GM12878 (cell line): ENCODE results near the gene LIX1. TPM values are rescaled to one million over a fixed set of nuclear protein-coding genes. Genes with fewer than 3 reads are reported as not detected.

Experiments used
- ATAC-seq: fragments of 200-7000 bp; cut with Tn5 transposase; 3 replicates; pipeline ENCODE4 v1.9.1; 2020; ENCODE audit warnings: mild to moderate bottlenecking, moderate library complexity
- BruUV-seq: library from RNA; stranded (reverse); fragments of 400-500 nt; replicated peaks from 2 replicates; lab custom pipeline; 2021; lab: Mats Ljungman, UMichigan
- CTCF ChIA-PET: fragments of 300-600 bp; sonication (Branson Sonifier 250); formaldehyde crosslinking; extraction: SDS; loops from one replicate; lab custom pipeline; 2021; ENCODE audit warnings: inconsistent platforms; lab: Yijun Ruan, JAX
- POLR2A ChIA-PET: fragments of 350-600 bp; formaldehyde crosslinking; extraction: SDS; loops from one replicate; lab custom pipeline; 2021; ENCODE audit warnings: inconsistent platforms; lab: Charles Lee
- RAD21 ChIA-PET: fragments of 300-600 bp; sonication (Branson Sonifier 250); formaldehyde crosslinking; loops from one replicate; lab custom pipeline; 2023; ENCODE audit warnings: antibody characterized with exemption; ENCODE audit not compliant: unreplicated experiment; lab: Charles Lee
- SMC1A ChIA-PET: fragments of 300-600 bp; sonication (Branson Sonifier 250); formaldehyde crosslinking; loops from one replicate; lab custom pipeline; 2023; ENCODE audit not compliant: unreplicated experiment, uncharacterized antibody; lab: Charles Lee
- DNase-seq: peaks from one replicate; pipeline ENCODE4 v3.0.0-alpha.2; 2011; ENCODE audit warnings: low read depth, low spot score
- FAIRE-seq: peaks from 3 replicates; lab custom pipeline; 2011; peaks lifted over from hg19 to GRCh38; lab: Jason Lieb, UNC
- H2AFZ ChIP-seq: 2 replicates; pipeline ENCODE4 v1.6.0; 2011; ENCODE audit warnings: low read depth, low read length, control low read depth; ENCODE audit not compliant: control insufficient read depth
- H3K27ac ChIP-seq: 2 replicates; pipeline ENCODE4 v1.5.1; 2011; ENCODE audit warnings: control low read depth; ENCODE audit not compliant: control insufficient read depth, insufficient read depth
- H3K27me3 ChIP-seq, 2 experiments: replicated peaks in 1 of 2; 2 replicates each; pipeline versions ENCODE4 v1.6.0 to v1.6.1; 2011; ENCODE audit warnings: low read length in 1 of 2; ENCODE audit not compliant: control insufficient read depth in 2 of 2, insufficient read depth in 2 of 2
- H3K36me3 ChIP-seq, 2 experiments: 2 replicates each; pipeline ENCODE4 v1.5.1; 2011; ENCODE audit warnings: low read length in 1 of 2; ENCODE audit not compliant: control insufficient read depth in 2 of 2, insufficient read depth in 2 of 2
- H3K4me1 ChIP-seq: 2 replicates; pipeline ENCODE4 v1.6.1; 2011; ENCODE audit warnings: mild to moderate bottlenecking, low read length, moderate library complexity, mixed read lengths; ENCODE audit not compliant: control insufficient read depth, insufficient read depth
- H3K4me2 ChIP-seq: 2 replicates; pipeline ENCODE4 v1.6.0; 2011; ENCODE audit warnings: control low read depth; ENCODE audit not compliant: control insufficient read depth, insufficient read depth
- H3K4me3 ChIP-seq: fragments of 200-600 bp; sonication (generic); 2 replicates; pipeline ENCODE4 v1.5.1; 2016
- H3K79me2 ChIP-seq: 2 replicates; pipeline ENCODE4 v1.6.0; 2011; ENCODE audit warnings: low read length; ENCODE audit not compliant: control insufficient read depth, insufficient read depth
- H3K9ac ChIP-seq: 2 replicates; pipeline ENCODE4 v1.8.0; 2011; ENCODE audit warnings: low read length, control low read depth, mixed read lengths; ENCODE audit not compliant: control insufficient read depth, insufficient read depth
- H3K9me3 ChIP-seq: replicated peaks from 3 replicates; pipeline ENCODE4 v1.5.1; 2011; ENCODE audit warnings: mild to moderate bottlenecking, low read length; ENCODE audit not compliant: control insufficient read depth, insufficient read depth
- H4K20me1 ChIP-seq: 2 replicates; pipeline ENCODE4 v1.6.0; 2011; ENCODE audit not compliant: control insufficient read depth, insufficient read depth
- NBN ChIP-seq: fragments of 450-650 bp; IDR thresholded peaks from 2 replicates; pipeline ENCODE4 v1.6.1; 2016
- PAX8 ChIP-seq: fragments of 450-650 bp; IDR thresholded peaks from 2 replicates; pipeline ENCODE4 v1.6.1; 2017; ENCODE audit warnings: mild to moderate bottlenecking, moderate library complexity
- POLR2AphosphoS5 ChIP-seq: IDR thresholded peaks from 2 replicates; pipeline ENCODE4 v1.6.1; 2011; ENCODE audit warnings: mild to moderate bottlenecking, low read length, inconsistent platforms
- TAF1 ChIP-seq: IDR thresholded peaks from 2 replicates; pipeline ENCODE4 v1.6.1; 2011; ENCODE audit warnings: mild to moderate bottlenecking, low read depth, low read length, borderline replicate concordance
- YY1 ChIP-seq: IDR thresholded peaks from 2 replicates; pipeline ENCODE4 v1.6.1; 2011; ENCODE audit warnings: low read depth, mild to moderate bottlenecking, low read length
- WGBS: methylation state at CpG from one replicate; pipeline ENCODE4 v1.1.6; 2016; ENCODE audit warnings: low lambda C conversion rate; ENCODE audit not compliant: insufficient replicate concordance, insufficient coverage; ENCODE audit errors: missing lambda C conversion rate; 5-methylcytosine and 5-hydroxymethylcytosine counted together
- in situ Hi-C: fragments of 300-500 bp; cut with MboI; formaldehyde crosslinking; loops from 9 replicates; pipeline ENCODE4 v1.14.3; 2018; ENCODE audit warnings: mixed read lengths
- intact Hi-C: fragments of 100-400 bp; cut with micrococcal nuclease; formaldehyde crosslinking; loops from one replicate; pipeline ENCODE4 v1.14.2; 2022; ENCODE audit not compliant: unreplicated experiment
- polyA plus RNA-seq, 11 experiments: library from polyadenylated mRNA; depleted of rRNA in 4 of 11; unstranded in 6 of 11; stranded (reverse) in 5 of 11; fragments of >200 nt; fragmentation: Nextera tagmentation in 4 of 11; fragmentation: Illumina TruSeq in 1 of 11; extraction: Ambion mirVana in 4 of 11; extraction: Trizol in 1 of 11; gene quantifications; 1 replicate in 1 of 11; 2 replicates in 10 of 11; pipeline versions ENCODE4 v1.2.1 to v1.2.3, GENCODE V29; 2011 to 2016; ENCODE audit warnings: inconsistent platforms in 2 of 11, missing spikeins in 2 of 11, low read depth in 1 of 11
- total RNA-seq, 4 experiments: library from RNA; depleted of rRNA in 3 of 4; stranded (reverse); fragments of >200 nt in 3 of 4; fragmentation: Illumina TruSeq in 1 of 4; extraction: Trizol in 1 of 4; gene quantifications; 2 replicates each; pipeline versions ENCODE4 v1.2.1 to v1.2.3, GENCODE V29; 2013 to 2021
- TF ChIP-seq, protein P1 (sequence below): fragments of 450-650 bp; IDR thresholded peaks from 2 replicates; pipeline ENCODE4 v1.6.1; 2017; ENCODE audit warnings: mild to moderate bottlenecking
- TF ChIP-seq, protein P2 (sequence below): IDR thresholded peaks from 2 replicates; pipeline ENCODE4 v1.6.1; 2011; ENCODE audit warnings: borderline replicate concordance, low read depth, mild to moderate bottlenecking, moderate library complexity, low read length; ENCODE audit not compliant: insufficient read depth, poor library complexity, severe bottlenecking
- TF ChIP-seq, protein P3 (sequence below): fragments of 450-650 bp; IDR thresholded peaks from 2 replicates; pipeline ENCODE4 v1.6.1; 2016; ENCODE audit warnings: mild to moderate bottlenecking, moderate library complexity, borderline replicate concordance

LIX1 gene
- total and polyA plus RNA-seq, 10 of the 15 experiments (the other 5 are each of a cell fraction or from before 2014, with no cell fraction given) = 0.02 to 0.07 (median 0.04) TPM; not detected in 5

DNA sequence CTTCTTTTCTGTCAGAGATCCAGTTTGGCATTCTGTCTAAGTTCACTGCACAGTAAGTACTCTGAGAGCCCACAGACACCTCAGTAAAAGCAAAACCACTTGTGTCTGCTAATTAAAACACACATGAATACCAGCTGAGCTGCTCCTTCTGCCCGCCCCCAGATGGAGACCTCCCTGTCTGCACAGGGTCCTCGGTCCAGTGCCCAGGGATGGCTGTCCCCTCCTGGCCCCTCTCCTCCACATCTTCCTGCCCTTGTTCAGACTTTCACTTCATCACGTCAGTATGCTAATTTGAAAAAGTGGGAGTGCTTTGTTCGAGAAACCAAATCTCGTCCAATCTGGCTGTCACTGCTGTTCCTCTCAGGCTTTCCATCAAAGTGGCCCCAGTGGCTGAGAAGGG, 43.5 kb downstream of the LIX1 start (continued):
- TF ChIP-seq TAF1 = no peak
- TF ChIP-seq, all 136 proteins: peak for 3

DNA sequence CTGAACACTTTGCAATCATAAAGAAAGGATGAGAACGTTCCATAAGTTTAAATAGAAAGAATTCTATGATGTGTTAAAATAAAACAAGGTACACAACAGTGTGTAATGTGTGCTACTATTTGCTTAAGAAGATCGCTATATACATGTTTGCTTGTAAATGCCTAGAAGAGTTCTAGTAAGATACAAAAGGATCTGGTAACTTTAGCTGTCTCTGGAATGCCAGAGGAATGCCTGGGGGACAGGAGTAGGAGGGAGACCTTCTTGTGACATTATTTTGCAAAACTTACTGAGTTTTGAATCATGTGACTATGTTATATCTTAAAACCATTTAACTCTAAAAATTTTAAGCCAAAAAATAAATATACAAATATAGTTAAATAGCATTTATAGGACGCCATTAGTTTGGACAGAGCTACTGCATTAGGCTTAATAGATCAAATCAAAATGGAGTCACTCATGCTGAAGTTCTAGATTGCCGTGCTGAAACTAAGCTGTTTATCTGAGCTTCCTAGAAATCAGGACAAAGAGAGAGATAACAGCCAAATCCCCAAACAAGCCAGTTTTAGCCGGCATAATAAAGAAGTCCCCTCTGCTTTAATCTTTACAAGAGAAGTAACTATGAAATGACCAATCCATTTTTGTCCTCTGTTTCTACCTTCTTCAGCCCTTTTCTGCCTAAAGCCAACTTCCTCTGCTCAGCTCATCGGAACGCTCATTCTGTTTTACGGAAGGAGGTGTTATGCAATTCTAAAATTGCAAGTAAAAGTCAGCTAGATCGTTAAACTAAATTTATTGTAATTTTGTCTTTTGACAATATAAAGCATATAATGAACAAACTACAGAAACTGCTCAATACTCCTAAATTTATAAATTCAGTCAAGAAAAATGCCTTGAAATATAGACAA, 44.8 kb downstream of the LIX1 start:
- FAIRE-seq = peak; percentile 54
- no peaks in the 10 kb centered on the region for H3K79me2 ChIP-seq
- in situ Hi-C loops (no loop called here), intact Hi-C loops (no loop called here)
- no peak overlapping the region for H2AFZ ChIP-seq
- TF ChIP-seq PAX8 = no peak
- TF ChIP-seq NBN = no peak
- TF ChIP-seq POLR2AphosphoS5 = no peak
- TF ChIP-seq, protein P1, sequence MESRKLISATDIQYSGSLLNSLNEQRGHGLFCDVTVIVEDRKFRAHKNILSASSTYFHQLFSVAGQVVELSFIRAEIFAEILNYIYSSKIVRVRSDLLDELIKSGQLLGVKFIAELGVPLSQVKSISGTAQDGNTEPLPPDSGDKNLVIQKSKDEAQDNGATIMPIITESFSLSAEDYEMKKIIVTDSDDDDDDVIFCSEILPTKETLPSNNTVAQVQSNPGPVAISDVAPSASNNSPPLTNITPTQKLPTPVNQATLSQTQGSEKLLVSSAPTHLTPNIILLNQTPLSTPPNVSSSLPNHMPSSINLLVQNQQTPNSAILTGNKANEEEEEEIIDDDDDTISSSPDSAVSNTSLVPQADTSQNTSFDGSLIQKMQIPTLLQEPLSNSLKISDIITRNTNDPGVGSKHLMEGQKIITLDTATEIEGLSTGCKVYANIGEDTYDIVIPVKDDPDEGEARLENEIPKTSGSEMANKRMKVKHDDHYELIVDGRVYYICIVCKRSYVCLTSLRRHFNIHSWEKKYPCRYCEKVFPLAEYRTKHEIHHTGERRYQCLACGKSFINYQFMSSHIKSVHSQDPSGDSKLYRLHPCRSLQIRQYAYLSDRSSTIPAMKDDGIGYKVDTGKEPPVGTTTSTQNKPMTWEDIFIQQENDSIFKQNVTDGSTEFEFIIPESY = no peak
- TF ChIP-seq YY1 = no peak
- TF ChIP-seq, protein P2, sequence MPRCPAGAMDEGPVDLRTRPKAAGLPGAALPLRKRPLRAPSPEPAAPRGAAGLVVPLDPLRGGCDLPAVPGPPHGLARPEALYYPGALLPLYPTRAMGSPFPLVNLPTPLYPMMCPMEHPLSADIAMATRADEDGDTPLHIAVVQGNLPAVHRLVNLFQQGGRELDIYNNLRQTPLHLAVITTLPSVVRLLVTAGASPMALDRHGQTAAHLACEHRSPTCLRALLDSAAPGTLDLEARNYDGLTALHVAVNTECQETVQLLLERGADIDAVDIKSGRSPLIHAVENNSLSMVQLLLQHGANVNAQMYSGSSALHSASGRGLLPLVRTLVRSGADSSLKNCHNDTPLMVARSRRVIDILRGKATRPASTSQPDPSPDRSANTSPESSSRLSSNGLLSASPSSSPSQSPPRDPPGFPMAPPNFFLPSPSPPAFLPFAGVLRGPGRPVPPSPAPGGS = no peak
- TF ChIP-seq, protein P3, sequence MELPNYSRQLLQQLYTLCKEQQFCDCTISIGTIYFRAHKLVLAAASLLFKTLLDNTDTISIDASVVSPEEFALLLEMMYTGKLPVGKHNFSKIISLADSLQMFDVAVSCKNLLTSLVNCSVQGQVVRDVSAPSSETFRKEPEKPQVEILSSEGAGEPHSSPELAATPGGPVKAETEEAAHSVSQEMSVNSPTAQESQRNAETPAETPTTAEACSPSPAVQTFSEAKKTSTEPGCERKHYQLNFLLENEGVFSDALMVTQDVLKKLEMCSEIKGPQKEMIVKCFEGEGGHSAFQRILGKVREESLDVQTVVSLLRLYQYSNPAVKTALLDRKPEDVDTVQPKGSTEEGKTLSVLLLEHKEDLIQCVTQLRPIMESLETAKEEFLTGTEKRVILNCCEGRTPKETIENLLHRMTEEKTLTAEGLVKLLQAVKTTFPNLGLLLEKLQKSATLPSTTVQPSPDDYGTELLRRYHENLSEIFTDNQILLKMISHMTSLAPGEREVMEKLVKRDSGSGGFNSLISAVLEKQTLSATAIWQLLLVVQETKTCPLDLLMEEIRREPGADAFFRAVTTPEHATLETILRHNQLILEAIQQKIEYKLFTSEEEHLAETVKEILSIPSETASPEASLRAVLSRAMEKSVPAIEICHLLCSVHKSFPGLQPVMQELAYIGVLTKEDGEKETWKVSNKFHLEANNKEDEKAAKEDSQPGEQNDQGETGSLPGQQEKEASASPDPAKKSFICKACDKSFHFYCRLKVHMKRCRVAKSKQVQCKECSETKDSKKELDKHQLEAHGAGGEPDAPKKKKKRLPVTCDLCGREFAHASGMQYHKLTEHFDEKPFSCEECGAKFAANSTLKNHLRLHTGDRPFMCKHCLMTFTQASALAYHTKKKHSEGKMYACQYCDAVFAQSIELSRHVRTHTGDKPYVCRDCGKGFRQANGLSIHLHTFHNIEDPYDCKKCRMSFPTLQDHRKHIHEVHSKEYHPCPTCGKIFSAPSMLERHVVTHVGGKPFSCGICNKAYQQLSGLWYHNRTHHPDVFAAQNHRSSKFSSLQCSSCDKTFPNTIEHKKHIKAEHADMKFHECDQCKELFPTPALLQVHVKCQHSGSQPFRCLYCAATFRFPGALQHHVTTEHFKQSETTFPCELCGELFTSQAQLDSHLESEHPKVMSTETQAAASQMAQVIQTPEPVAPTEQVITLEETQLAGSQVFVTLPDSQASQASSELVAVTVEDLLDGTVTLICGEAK = no peak
- no peak for ATAC-seq
- no TSS peak for BruUV-seq
- no peak overlapping the region for H3K9ac ChIP-seq
- CTCF ChIA-PET = interaction anchor here (0.7 to 2.3 kb wide), 6 partner anchors 9 to 233 kb away, joined by 3 to 6 read pairs (median 4); no protein-coding TSS in a partner anchor
- SMC1A ChIA-PET = interaction anchor here (0.9 to 1.5 kb wide), 3 partner anchors 37 to 67 kb away, joined by 3 to 4 read pairs (median 4); no protein-coding TSS in a partner anchor
- no peak overlapping the region for H3K4me3 ChIP-seq
- POLR2A ChIA-PET = interaction anchor here (0.6 kb wide), 1 partner anchor 46 kb away, joined by 3 read pairs; no protein-coding TSS in a partner anchor
- no peak for DNase-seq
- H3K27ac ChIP-seq = no peak overlapping the region
- RAD21 ChIA-PET = no interaction called here
- H4K20me1 ChIP-seq = no peaks in the 10 kb centered on the region
- no peaks in the 10 kb centered on the region for H3K36me3 ChIP-seq
- H3K9me3 ChIP-seq = no peaks in the 10 kb centered on the region; the same call in 2 of the 3 replicates
- H3K27me3 ChIP-seq = no peaks in the 10 kb centered on the region
- H3K4me2 ChIP-seq = no peak overlapping the region
- H3K4me1 ChIP-seq = peaks cover 26% of the 10 kb centered on the region
- 96% methylated on average over 9 of the region's 9 CpGs for WGBS
